Measurements from ENCODE around the gene CUBN. TPM values are rescaled to one million over a fixed set of nuclear protein-coding genes. Genes with fewer than 3 reads are reported as not detected.

CUBN gene
- total RNA-seq, 4 donors from 2014 or later = 0.37 to 1.5 (median 1.1) TPM

DNA sequence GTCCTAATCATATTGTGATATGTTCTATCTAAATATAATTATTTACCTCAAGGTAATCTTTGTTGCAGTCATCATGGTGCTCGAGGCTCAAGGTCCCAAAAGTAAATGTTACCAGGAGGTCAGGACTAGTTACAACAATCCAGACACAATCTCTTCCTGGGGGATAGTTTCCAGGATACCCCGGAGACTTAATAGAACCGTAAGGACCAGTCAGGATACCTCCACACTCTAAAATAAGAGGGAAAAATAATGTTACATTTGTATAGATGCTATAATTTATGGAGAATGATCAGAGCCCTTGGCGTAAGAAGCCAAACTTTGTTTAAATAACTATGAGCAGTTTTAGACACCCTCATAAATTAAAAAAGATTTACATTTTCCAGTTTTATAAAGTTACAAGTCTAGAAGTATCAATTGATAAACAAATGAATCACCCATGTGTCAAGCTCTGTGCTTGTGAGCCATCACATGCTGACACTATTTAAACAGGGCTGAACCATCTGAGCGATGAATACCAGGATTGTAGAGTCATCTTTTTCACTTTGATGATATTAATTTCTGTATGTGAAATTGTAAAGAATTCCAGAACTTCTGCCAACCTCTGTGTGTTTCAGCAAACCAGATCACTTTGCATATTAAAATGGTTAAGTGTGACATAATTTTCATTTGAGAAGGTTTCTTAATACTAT lies 41.3 kb downstream of the CUBN start:
- no peak for DNase-seq
- 76 to 78% methylated on average over 5 of the region's 5 CpGs for WGBS, 2 donors (ENCODE audit: low coverage in 1 of 2)

DNA sequence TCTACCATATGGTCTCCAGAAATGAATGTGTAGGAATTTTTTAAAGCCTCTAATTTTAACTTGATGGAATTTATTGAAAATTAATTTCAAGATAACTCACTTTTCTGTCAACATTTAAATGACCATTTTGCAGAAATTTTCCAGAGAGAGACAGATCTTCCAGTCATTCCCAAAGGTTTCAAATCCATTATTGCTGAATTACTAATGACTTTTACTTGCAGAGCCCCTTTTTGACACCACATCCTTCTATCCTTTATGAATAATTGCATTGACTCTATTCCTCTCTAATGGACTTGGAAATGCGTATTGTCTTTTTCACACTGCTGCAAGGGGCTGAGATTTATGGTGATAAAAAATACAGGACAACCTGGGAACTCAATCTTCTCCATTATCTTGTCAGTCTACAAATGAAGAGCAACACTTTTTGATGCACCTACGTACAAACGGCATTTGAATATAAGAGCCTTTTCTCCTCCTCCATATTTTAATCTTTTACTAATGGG lies 42.7 kb downstream of the CUBN start:
- WGBS, 2 donors (ENCODE audit: low coverage in 1 of 2) = 96% methylated on average over 3 of the region's 3 CpGs

More for the DNA sequence above, 41.3 kb downstream of the CUBN start:
- intact Hi-C loops (cut with DNase I; ENCODE audit: low total_unique reads) (no loop called here), in situ Hi-C loops (cut with MboI; ENCODE audit: low pct_ligation_motif_present in 1 of 4, low pct_unique_long_range_greater_than_20kb in 1 of 4, low sequenced_read_pairs in 3 of 4) (no loop called here)
- H3K4me1 ChIP-seq = no peaks in the 10 kb centered on the region
- H3K4me3 ChIP-seq = no peak overlapping the region
- no peaks in the 10 kb centered on the region for H3K36me3 ChIP-seq
- H3K27ac ChIP-seq = no peak overlapping the region
- TF ChIP-seq POLR2A (IDR thresholded peaks at IDR 0.05) = no peak
- TF ChIP-seq POLR2AphosphoS5 (IDR thresholded peaks at IDR 0.05) = no peak
- TF ChIP-seq, protein P1, sequence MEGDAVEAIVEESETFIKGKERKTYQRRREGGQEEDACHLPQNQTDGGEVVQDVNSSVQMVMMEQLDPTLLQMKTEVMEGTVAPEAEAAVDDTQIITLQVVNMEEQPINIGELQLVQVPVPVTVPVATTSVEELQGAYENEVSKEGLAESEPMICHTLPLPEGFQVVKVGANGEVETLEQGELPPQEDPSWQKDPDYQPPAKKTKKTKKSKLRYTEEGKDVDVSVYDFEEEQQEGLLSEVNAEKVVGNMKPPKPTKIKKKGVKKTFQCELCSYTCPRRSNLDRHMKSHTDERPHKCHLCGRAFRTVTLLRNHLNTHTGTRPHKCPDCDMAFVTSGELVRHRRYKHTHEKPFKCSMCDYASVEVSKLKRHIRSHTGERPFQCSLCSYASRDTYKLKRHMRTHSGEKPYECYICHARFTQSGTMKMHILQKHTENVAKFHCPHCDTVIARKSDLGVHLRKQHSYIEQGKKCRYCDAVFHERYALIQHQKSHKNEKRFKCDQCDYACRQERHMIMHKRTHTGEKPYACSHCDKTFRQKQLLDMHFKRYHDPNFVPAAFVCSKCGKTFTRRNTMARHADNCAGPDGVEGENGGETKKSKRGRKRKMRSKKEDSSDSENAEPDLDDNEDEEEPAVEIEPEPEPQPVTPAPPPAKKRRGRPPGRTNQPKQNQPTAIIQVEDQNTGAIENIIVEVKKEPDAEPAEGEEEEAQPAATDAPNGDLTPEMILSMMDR (IDR thresholded peaks at IDR 0.05) = no peak
- no peak for TF ChIP-seq EP300 (IDR thresholded peaks at IDR 0.05; ENCODE audit: low read depth)
- H3K27me3 ChIP-seq = no peaks in the 10 kb centered on the region
- H3K9me3 ChIP-seq = no peaks in the 10 kb centered on the region

DNA sequence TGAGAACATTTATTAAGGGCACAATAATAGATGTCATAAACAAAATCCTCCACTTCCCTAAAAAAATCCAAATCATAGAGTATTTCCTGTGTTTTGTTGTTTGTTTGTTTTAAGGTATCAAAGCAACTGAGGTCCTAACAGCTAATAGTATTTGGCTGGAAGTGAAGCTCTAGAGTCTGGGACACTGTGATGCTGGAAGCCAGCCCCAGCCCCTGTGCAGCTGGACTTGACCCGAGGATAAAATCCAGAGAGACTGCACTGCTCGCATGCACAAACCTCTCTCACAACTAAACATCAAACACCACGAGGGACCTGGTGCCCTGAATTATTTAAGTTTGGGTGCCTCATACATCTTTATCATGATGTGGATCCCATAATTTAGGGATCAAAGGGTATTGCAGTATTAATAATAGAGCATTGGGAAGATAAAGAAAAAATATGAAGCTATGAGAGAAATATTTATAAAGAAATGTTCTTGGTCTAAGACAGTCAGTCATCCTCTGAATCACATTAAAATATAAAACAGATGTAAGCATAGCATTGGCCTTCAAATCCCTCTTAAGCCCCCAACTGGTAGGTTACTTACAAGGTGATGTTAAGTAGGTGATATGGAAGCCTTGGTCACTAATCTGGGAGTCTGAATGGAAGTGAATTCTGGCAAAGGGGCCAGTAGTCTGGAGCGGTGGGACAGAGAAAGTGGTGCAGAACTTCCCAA lies 44.4 kb downstream of the CUBN start:
- WGBS, 2 donors (ENCODE audit: low coverage in 1 of 2) = 77 to 90% methylated on average over 2 to 4 of the region's 4 CpGs
- Histone ChIP-seq H3K4me1 (no peaks in the 10 kb centered on the region), H3K27me3 (no peaks in the 10 kb centered on the region), H3K27ac (no peak overlapping the region), H3K36me3 (no peaks in the 10 kb centered on the region), H3K9me3 (no peaks in the 10 kb centered on the region), H3K4me3 (no peak overlapping the region)
- TF ChIP-seq EP300 (IDR thresholded peaks at IDR 0.05; ENCODE audit: low read depth) (no peak), POLR2A (IDR thresholded peaks at IDR 0.05) (no peak), POLR2AphosphoS5 (IDR thresholded peaks at IDR 0.05) (no peak)
- TF ChIP-seq, protein P1 (IDR thresholded peaks at IDR 0.05) = no peak
- intact Hi-C loops (cut with DNase I; ENCODE audit: low total_unique reads) (no loop called here), in situ Hi-C loops (cut with MboI; ENCODE audit: low pct_ligation_motif_present in 1 of 4, low pct_unique_long_range_greater_than_20kb in 1 of 4, low sequenced_read_pairs in 3 of 4) (no loop called here)
- no peak for DNase-seq

More for the DNA sequence above, 42.7 kb downstream of the CUBN start:
- no peak for TF ChIP-seq POLR2A (IDR thresholded peaks at IDR 0.05)
- no peak for TF ChIP-seq EP300 (IDR thresholded peaks at IDR 0.05; ENCODE audit: low read depth)
- TF ChIP-seq, protein P1 (IDR thresholded peaks at IDR 0.05) = no peak
- no peak for TF ChIP-seq POLR2AphosphoS5 (IDR thresholded peaks at IDR 0.05)
- no peaks in the 10 kb centered on the region for H3K27me3 ChIP-seq
- intact Hi-C loops (cut with DNase I; ENCODE audit: low total_unique reads) = no loop called here
- no peak for DNase-seq
- H3K27ac ChIP-seq = no peak overlapping the region
- no peaks in the 10 kb centered on the region for H3K36me3 ChIP-seq
- no peak overlapping the region for H3K4me3 ChIP-seq
- H3K9me3 ChIP-seq = no peaks in the 10 kb centered on the region
- H3K4me1 ChIP-seq = no peaks in the 10 kb centered on the region
- in situ Hi-C loops (cut with MboI; ENCODE audit: low pct_ligation_motif_present in 1 of 4, low pct_unique_long_range_greater_than_20kb in 1 of 4, low sequenced_read_pairs in 3 of 4) = no loop called here

DNA sequence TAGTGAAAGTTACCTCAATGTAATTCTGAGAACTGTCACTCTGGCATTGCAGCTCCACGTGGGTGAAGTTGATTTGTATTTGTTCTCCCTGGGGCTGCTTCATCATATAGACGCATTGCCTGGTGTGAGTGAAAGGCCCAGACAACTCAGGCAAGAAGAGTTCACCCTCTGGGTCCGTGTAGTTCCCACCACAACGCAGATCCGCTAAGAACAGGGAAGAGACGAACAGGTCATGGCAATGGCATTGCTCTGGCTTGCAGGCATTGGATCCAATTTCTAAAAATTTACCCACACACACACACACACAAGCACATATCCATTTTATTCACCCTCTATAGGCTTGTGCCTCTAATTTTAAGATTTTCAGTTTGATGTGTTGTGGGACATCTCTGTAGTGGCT lies 45.4 kb downstream of the CUBN start:
- WGBS, 2 donors (ENCODE audit: low coverage in 1 of 2) = 86 to 89% methylated on average over 6 of the region's 6 CpGs
- intact Hi-C loops (cut with DNase I; ENCODE audit: low total_unique reads) = no loop called here

More for the DNA sequence above, 45.4 kb downstream of the CUBN start:
- H3K36me3 ChIP-seq = no peaks in the 10 kb centered on the region
- H3K9me3 ChIP-seq = no peaks in the 10 kb centered on the region
- H3K27me3 ChIP-seq = no peaks in the 10 kb centered on the region
- no peaks in the 10 kb centered on the region for H3K4me1 ChIP-seq
- no peak overlapping the region for H3K4me3 ChIP-seq
- H3K27ac ChIP-seq = no peak overlapping the region
- in situ Hi-C loops (cut with MboI; ENCODE audit: low pct_ligation_motif_present in 1 of 4, low pct_unique_long_range_greater_than_20kb in 1 of 4, low sequenced_read_pairs in 3 of 4) = no loop called here
- DNase-seq = no peak
- TF ChIP-seq, protein P1 (IDR thresholded peaks at IDR 0.05) = no peak
- no peak for TF ChIP-seq EP300 (IDR thresholded peaks at IDR 0.05; ENCODE audit: low read depth)
- TF ChIP-seq POLR2A (IDR thresholded peaks at IDR 0.05) = no peak
- TF ChIP-seq POLR2AphosphoS5 (IDR thresholded peaks at IDR 0.05) = no peak

All from transverse colon (tissue), 4 donors.